Right lobe of liver (tissue), 4 donors: Measurements from ENCODE around the gene ORAI1.

ENCODE experiments used
- CTCF ChIP-seq, 4 donors: fragments of 200-600 bp in 3 of 4; fragments of 450-650 bp in 1 of 4; IDR thresholded peaks; one replicate each; pipeline versions ENCODE4 v1.5.1 to v1.8.0; 2016 to 2022; ENCODE audit warnings: antibody characterized with exemption in 4 of 4, mild to moderate bottlenecking in 2 of 4
- POLR2A ChIP-seq: fragments of 450-650 bp; IDR thresholded peaks from one replicate; pipeline ENCODE4 v1.6.1; 2017; ENCODE audit warnings: antibody characterized with exemption, mild to moderate bottlenecking
- donor health status: DM: no; HTN: no; CAD: no.
- donor health status: DM: no; HTN: no; CAD: no.
- donor health status: DM: no; HTN: yes; CAD: no.

DNA sequence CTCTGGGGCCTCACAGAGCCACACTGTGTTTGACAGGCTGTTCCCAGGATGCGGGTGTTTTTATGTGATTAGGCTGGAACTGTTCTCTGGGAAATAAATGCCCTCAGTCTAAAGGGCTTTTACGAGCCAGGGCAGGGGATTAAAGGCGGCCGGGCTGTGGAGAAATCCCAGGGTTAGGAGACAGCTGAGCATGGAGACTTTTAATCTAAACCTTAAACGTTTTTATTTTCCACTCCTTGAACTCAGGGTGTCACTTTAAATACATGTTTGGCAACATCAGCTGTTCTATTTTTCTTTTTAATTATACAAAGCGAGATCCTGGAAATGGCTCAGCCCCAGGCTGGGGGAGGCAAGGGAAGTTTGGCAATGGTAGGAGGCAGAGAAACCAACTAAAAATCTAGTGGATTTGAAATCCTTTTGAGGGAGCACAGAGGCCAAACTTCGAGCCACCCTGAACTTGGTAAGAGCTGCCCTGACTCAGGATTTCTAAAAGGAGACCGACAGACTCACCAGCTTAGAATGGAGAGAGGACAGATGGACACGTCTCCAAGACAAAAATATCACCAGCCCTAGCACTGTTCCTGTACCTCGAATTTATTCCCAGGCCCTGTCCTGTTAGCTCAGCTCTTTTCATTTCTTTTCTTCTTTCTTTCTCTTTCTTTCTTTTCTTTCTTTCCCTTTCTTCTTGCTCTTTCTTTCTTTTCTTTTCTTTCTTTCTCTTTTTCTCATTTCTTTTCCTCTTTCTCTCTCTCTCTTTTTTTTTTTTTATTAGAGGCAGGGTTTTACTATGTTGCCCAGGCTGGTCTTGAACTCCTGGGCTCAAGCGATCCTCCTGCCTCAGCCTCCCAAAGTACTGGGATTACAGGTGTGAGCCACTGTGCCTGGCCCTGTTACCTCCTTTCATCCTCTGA is 15.8 kb upstream of the ORAI1 start:
- TF ChIP-seq CTCF (IDR thresholded peaks at IDR 0.05) (no peak), POLR2A (no peak)
